Activated CD4-positive, alpha-beta T cell treated with anti-CD3 and anti-CD28 coated beads, Interleukin-2, amount 10 ng/mL, durations not matched to agents 7 days and 5 days (primary cell): Measurements from ENCODE around the gene PLA2G2A. TPM values are rescaled to one million over a fixed set of nuclear protein-coding genes. Genes with fewer than 3 reads are reported as not detected.

ENCODE experiments used
- CTCF ChIA-PET: fragments of 350-600 bp; sonication (Branson Sonifier 250); formaldehyde crosslinking; loops from one replicate; lab custom pipeline; 2021; ENCODE audit warnings: antibody characterized with exemption; lab: Charles Lee
- POLR2A ChIA-PET: fragments of 350-600 bp; sonication (Branson Sonifier 250); formaldehyde crosslinking; loops from one replicate; lab custom pipeline; 2021; ENCODE audit warnings: antibody characterized with exemption; lab: Charles Lee
- DNase-seq: peaks from one replicate; pipeline ENCODE4 v3.0.0-alpha.2; 2020
- H3K27ac Mint-ChIP-seq: one replicate; pipeline ENCODE4 v1.8.0; 2021; ENCODE audit warnings: mild to moderate bottlenecking, moderate library complexity, mixed read lengths
- H3K27me3 Mint-ChIP-seq: one replicate; pipeline ENCODE4 v1.8.0; 2021; ENCODE audit warnings: mixed read lengths
- H3K36me3 Mint-ChIP-seq: one replicate; pipeline ENCODE4 v1.8.0; 2021; ENCODE audit warnings: low read depth, mixed read lengths
- H3K4me1 Mint-ChIP-seq: one replicate; pipeline ENCODE4 v1.8.0; 2021; ENCODE audit warnings: mixed read lengths
- H3K4me3 Mint-ChIP-seq: one replicate; pipeline ENCODE4 v1.8.0; 2021; ENCODE audit warnings: mild to moderate bottlenecking, moderate library complexity, mixed read lengths
- H3K9me3 Mint-ChIP-seq: one replicate; pipeline ENCODE4 v1.8.0; 2021; ENCODE audit warnings: mixed read lengths
- total RNA-seq, 2 experiments: library from RNA; stranded (reverse); gene quantifications; one replicate each; pipeline ENCODE4 v1.2.3, GENCODE V29; 2021

The PLA2G2A gene
- total RNA-seq, 2 experiments from 2014 or later, result not detected

GRCh38 chr1:19964542-19964941 lies 14.9 kb downstream of the PLA2G2A start:
- Mint-ChIP-seq H3K36me3 (no peaks in the 10 kb centered on the region), H3K9me3 (no peaks in the 10 kb centered on the region), H3K27ac (no peak overlapping the region), H3K27me3 (peaks cover 16% of the 10 kb centered on the region), H3K4me3 (no peak overlapping the region), H3K4me1 (no peaks in the 10 kb centered on the region)
- no peak for DNase-seq
- CTCF ChIA-PET, result no interaction called here
- POLR2A ChIA-PET, result no interaction called here

DNA sequence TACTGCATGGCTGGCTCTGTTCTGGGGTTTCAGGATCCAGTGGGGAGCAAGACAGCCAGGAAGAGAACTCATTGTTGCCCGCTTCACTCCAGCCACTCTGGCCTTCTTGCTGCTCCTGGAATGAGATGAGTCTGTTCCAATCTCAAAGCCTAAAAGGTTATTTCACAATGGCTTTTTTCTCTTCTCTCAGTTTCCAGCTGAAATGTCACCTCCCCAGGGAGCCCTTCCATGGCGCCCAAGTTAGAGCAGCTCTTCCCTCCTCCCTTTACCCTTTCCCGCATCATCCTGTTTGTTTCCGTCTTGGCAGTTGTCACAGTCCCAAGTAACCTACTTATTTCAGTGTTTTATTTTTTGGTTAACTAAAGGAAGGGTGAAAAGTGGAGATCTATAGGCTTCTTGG lies 15.8 kb downstream of the PLA2G2A start:
- H3K36me3 Mint-ChIP-seq, result no peaks in the 10 kb centered on the region
- H3K9me3 Mint-ChIP-seq, result no peaks in the 10 kb centered on the region
- ChIA-PET CTCF (no interaction called here), POLR2A (no interaction called here)
- DNase-seq, result no peak
- no peaks in the 10 kb centered on the region for H3K4me1 Mint-ChIP-seq
- no peak overlapping the region for H3K27ac Mint-ChIP-seq
- H3K27me3 Mint-ChIP-seq, result peaks cover 16% of the 10 kb centered on the region
- no peak overlapping the region for H3K4me3 Mint-ChIP-seq

DNA sequence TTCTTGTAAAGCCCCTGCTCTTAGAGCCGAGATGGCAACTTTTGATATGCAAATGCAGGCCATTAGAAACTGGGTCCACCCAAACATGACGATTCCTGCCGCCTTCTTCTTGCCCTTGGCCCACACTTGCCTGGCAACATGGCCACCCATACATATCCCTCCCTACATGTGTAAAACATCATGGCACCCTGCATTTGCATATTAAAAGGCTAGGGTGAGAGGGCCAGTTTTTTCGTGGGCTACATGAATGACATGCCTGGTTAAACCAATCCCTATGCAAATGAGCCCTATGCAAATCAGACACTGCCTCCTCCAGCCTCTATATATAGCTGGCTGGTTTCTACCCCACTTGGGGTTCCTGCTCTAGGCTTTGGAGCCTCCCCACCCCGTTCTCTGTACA lies 18.8 kb downstream of the PLA2G2A start:
- H3K4me1 Mint-ChIP-seq, result no peaks in the 10 kb centered on the region

GRCh38 chr1:19957779-19958178 lies 21.6 kb downstream of the PLA2G2A start:
- POLR2A ChIA-PET, result no interaction called here
- Mint-ChIP-seq H3K36me3 (no peaks in the 10 kb centered on the region), H3K4me1 (no peaks in the 10 kb centered on the region), H3K27ac (no peak overlapping the region), H3K27me3 (peaks cover 25% of the 10 kb centered on the region), H3K4me3 (no peak overlapping the region), H3K9me3 (no peaks in the 10 kb centered on the region)
- no peak for DNase-seq
- CTCF ChIA-PET, result no interaction called here

More for the DNA sequence above, 18.8 kb downstream of the PLA2G2A start:
- Mint-ChIP-seq H3K4me3 (no peak overlapping the region), H3K27me3 (peaks cover 16% of the 10 kb centered on the region), H3K36me3 (no peaks in the 10 kb centered on the region), H3K27ac (no peak overlapping the region), H3K9me3 (no peaks in the 10 kb centered on the region)
- no peak for DNase-seq
- ChIA-PET POLR2A (no interaction called here), CTCF (no interaction called here)

DNA sequence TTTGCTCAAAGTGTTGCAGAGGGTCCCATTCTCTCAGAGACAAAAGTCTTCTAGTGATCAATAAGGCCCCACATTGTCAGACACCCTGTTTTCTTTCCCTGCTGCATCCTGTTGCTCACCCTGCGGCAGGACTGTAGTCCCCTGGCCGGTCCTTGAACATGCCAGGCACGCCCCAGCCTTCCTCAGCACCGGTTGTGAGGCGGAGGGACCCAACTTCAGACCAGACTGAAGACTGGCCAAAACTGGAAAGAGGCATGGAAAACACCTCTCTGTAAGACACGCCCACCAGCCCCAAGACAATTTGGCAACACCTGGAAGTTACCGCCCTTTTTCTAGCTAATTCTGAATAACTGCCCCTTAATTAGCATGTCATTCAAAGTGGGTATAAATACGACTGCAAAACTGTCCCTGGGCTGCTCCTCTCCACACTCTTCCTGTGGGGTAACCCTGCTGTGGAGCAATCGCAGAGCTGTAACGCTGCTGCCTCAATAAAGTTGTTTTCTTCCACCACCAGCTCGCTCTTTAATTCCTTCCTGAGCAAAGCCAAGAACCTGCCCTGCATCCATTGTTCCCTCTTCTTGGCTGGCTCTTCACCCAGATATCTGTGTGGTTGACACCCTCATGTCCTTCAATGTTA lies 23.8 kb downstream of the PLA2G2A start:
- no peaks in the 10 kb centered on the region for H3K9me3 Mint-ChIP-seq
- DNase-seq, result no peak
- ChIA-PET CTCF (interaction anchor here (0.6 kb wide), 1 partner anchor 252 kb away, joined by 4 read pairs; no protein-coding TSS in a partner anchor), POLR2A (no interaction called here)
- H3K4me3 Mint-ChIP-seq, result no peak overlapping the region
- no peaks in the 10 kb centered on the region for H3K4me1 Mint-ChIP-seq
- peaks cover 26% of the 10 kb centered on the region for H3K27me3 Mint-ChIP-seq
- H3K36me3 Mint-ChIP-seq, result no peaks in the 10 kb centered on the region
- no peak overlapping the region for H3K27ac Mint-ChIP-seq

- DNase-seq, result no peak
- ChIA-PET CTCF (no interaction called here), POLR2A (no interaction called here)
- no peaks in the 10 kb centered on the region for H3K9me3 Mint-ChIP-seq
- peaks cover 26% of the 10 kb centered on the region for H3K27me3 Mint-ChIP-seq
- no peak overlapping the region for H3K27ac Mint-ChIP-seq
- H3K4me3 Mint-ChIP-seq, result no peak overlapping the region
- H3K36me3 Mint-ChIP-seq, result no peaks in the 10 kb centered on the region
- no peaks in the 10 kb centered on the region for H3K4me1 Mint-ChIP-seq
These were observed 25.4 kb downstream of the PLA2G2A start for GRCh38 chr1:19954059-19954458.

DNA sequence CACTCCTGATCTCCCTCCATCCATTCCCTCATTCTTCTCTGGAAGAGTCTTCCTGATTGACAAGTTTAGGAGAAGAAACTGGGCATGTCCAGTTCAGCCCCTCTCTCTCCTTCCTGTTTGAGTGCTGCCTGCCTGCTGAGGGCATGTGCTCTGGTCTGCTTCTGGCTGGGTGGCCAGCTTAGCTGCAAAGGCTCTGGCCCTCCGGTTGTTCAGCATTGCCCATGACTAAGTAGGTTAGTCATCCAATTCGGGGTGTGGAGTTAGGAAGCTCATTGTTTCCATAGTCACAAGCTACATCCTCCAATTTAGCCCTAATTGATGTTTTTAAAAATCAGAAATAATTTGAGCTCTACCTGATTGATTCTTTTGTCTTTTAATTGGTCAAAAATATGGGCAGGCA lies 30.4 kb downstream of the PLA2G2A start:
- no peak overlapping the region for H3K27ac Mint-ChIP-seq
- no peak for DNase-seq
- no peaks in the 10 kb centered on the region for H3K4me1 Mint-ChIP-seq
- H3K4me3 Mint-ChIP-seq, result no peak overlapping the region
- no peaks in the 10 kb centered on the region for H3K9me3 Mint-ChIP-seq
- ChIA-PET POLR2A (no interaction called here), CTCF (no interaction called here)
- peaks cover 18% of the 10 kb centered on the region for H3K27me3 Mint-ChIP-seq
- no peaks in the 10 kb centered on the region for H3K36me3 Mint-ChIP-seq

DNA sequence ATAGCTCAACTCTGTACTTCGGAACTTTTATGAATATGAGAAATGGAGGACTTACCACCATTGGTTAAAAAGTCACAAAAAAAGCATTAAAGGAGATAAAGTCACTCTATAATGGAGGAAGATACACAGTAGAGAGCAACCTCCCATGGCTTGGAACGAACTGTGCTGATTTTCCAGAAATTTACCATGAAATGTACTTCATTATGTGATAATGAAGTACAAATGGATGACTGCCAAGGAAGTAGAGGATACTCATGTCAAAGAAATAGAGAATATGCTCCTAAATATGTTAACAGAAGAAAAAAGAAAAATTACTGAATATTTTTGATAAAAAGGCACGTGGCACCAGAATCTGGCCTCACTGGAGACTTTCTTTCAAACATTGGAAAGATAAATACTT lies 32.4 kb downstream of the PLA2G2A start:
- ChIA-PET CTCF (no interaction called here), POLR2A (no interaction called here)
- DNase-seq, result no peak
- H3K9me3 Mint-ChIP-seq, result no peaks in the 10 kb centered on the region
- no peak overlapping the region for H3K27ac Mint-ChIP-seq
- H3K27me3 Mint-ChIP-seq, result peaks cover 7% of the 10 kb centered on the region
- no peak overlapping the region for H3K4me3 Mint-ChIP-seq
- no peaks in the 10 kb centered on the region for H3K4me1 Mint-ChIP-seq
- H3K36me3 Mint-ChIP-seq, result no peaks in the 10 kb centered on the region

- no peaks in the 10 kb centered on the region for H3K9me3 Mint-ChIP-seq
- peaks cover 6% of the 10 kb centered on the region for H3K27me3 Mint-ChIP-seq
- DNase-seq, result no peak
- ChIA-PET POLR2A (no interaction called here), CTCF (no interaction called here)
- H3K36me3 Mint-ChIP-seq, result no peaks in the 10 kb centered on the region
- no peak overlapping the region for H3K27ac Mint-ChIP-seq
- H3K4me1 Mint-ChIP-seq, result no peaks in the 10 kb centered on the region
- no peak overlapping the region for H3K4me3 Mint-ChIP-seq
These were observed 33.1 kb downstream of the PLA2G2A start for GRCh38 chr1:19946331-19946751.

- no peak overlapping the region for H3K27ac Mint-ChIP-seq
- H3K27me3 Mint-ChIP-seq, result peaks cover 6% of the 10 kb centered on the region
- DNase-seq, result no peak
- ChIA-PET POLR2A (no interaction called here), CTCF (no interaction called here)
- H3K4me1 Mint-ChIP-seq, result no peaks in the 10 kb centered on the region
- H3K36me3 Mint-ChIP-seq, result no peaks in the 10 kb centered on the region
- H3K4me3 Mint-ChIP-seq, result no peak overlapping the region
- no peaks in the 10 kb centered on the region for H3K9me3 Mint-ChIP-seq
These were observed 33.5 kb downstream of the PLA2G2A start for GRCh38 chr1:19945914-19946313.

DNA sequence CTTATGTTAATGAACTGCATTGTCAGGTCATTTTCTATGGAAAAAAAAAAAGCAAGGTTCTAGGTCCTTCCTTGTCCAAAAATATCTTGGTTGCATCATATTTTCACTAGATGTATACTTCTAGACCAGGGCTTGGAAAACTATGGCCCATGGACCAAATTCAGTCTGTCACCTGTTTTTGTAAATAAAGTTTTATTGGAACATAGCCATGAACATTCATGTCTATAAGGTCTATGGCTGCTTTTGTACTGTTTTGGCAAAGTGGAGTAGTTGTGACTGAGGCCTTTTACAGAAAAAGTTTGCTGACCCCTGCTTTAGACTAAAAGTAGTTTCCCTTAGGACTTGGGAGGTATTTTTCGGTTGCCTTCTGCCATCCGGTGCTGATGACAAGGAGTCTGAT lies 36.8 kb downstream of the PLA2G2A start:
- no peaks in the 10 kb centered on the region for H3K4me1 Mint-ChIP-seq
- H3K27me3 Mint-ChIP-seq, result peaks cover 3% of the 10 kb centered on the region
- ChIA-PET CTCF (no interaction called here), POLR2A (no interaction called here)
- H3K9me3 Mint-ChIP-seq, result no peaks in the 10 kb centered on the region
- H3K27ac Mint-ChIP-seq, result no peak overlapping the region
- H3K4me3 Mint-ChIP-seq, result no peak overlapping the region
- DNase-seq, result no peak
- H3K36me3 Mint-ChIP-seq, result no peaks in the 10 kb centered on the region

DNA sequence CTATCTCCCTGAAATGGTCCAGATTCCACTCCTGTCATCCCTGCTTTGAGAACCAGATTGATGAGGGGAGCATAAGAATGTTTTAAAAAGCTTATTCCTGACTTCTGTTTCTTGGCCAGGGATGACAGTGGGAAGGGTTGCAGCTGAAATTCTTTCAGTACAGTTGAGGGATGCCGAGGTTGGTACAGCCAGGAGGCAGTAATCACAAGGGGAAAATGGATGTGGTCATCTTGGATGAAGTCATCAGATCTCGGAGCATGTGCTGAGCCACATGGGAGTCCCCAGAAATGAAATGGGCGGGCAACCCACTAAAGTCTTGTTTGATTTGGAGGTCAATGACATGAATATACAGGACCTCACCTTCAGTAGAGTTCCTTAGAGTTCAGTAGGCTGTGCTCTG lies 37.3 kb downstream of the PLA2G2A start:
- peaks cover 3% of the 10 kb centered on the region for H3K27me3 Mint-ChIP-seq
- ChIA-PET CTCF (no interaction called here), POLR2A (no interaction called here)
- no peaks in the 10 kb centered on the region for H3K4me1 Mint-ChIP-seq
- H3K36me3 Mint-ChIP-seq, result no peaks in the 10 kb centered on the region
- no peak overlapping the region for H3K27ac Mint-ChIP-seq
- no peak for DNase-seq
- no peak overlapping the region for H3K4me3 Mint-ChIP-seq
- H3K9me3 Mint-ChIP-seq, result no peaks in the 10 kb centered on the region

DNA sequence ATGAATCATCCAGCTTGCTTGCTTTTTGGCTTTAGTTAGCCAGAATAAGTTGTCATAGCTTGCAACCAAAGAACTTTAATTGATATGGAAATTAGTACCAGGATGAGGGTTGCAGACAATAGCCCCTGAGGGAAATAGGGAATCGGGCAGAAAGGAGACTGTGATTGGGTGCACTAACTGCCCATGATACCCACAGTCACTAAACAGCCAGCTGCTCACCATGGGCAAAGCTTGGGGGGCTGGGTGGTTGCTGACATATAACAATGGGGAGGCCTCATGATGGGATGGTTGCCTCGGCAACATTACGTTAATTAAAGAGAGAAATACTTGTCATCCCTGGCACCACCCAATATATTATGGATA lies 38.2 kb downstream of the PLA2G2A start:
- no peak for DNase-seq
- Mint-ChIP-seq H3K9me3 (no peaks in the 10 kb centered on the region), H3K27me3 (peaks cover under 1% of the 10 kb centered on the region), H3K4me3 (no peak overlapping the region), H3K4me1 (no peaks in the 10 kb centered on the region), H3K36me3 (no peaks in the 10 kb centered on the region), H3K27ac (no peak overlapping the region)
- POLR2A ChIA-PET, result no interaction called here
- CTCF ChIA-PET, result no interaction called here

GRCh38 chr1:19940486-19941205 lies 38.8 kb downstream of the PLA2G2A start:
- Mint-ChIP-seq H3K4me3 (no peak overlapping the region), H3K27ac (no peak overlapping the region), H3K9me3 (no peaks in the 10 kb centered on the region), H3K4me1 (no peaks in the 10 kb centered on the region), H3K27me3 (no peaks in the 10 kb centered on the region), H3K36me3 (no peaks in the 10 kb centered on the region)
- DNase-seq, result no peak
- ChIA-PET CTCF (no interaction called here), POLR2A (no interaction called here)
